HepG2 (cell line): ENCODE measurements around the gene RNF149. TPM values are rescaled to one million over a fixed set of nuclear protein-coding genes. Genes with fewer than 3 reads are reported as not detected.

Experiments used
- ATAC-seq: fragments of 200-7000 bp; cut with Tn5 transposase; 3 replicates; pipeline ENCODE4 v1.9.1; 2020; ENCODE audit warnings: mild to moderate bottlenecking, moderate library complexity
- BruUV-seq: library from RNA; stranded (reverse); fragments of 400-500 nt; replicated peaks from 2 replicates; lab custom pipeline; 2021; lab: Mats Ljungman, UMichigan
- CTCF ChIA-PET: fragments of 300-600 bp; formaldehyde crosslinking; extraction: SDS; loops from one replicate; lab custom pipeline; 2021; ENCODE audit warnings: low total read pairs, inconsistent platforms, low intra/inter-chr PET ratio; lab: Yijun Ruan, JAX
- POLR2A ChIA-PET: fragments of 350-600 bp; sonication (Branson Sonifier 250); formaldehyde crosslinking; loops from one replicate; lab custom pipeline; 2020; ENCODE audit warnings: antibody characterized with exemption, inconsistent platforms; lab: Yijun Ruan, JAX
- DNase-seq: peaks from one replicate; pipeline ENCODE4 v3.0.0-alpha.2; 2015; ENCODE audit warnings: low spot score
- FAIRE-seq: peaks from 3 replicates; lab custom pipeline; 2011; peaks lifted over from hg19 to GRCh38; lab: Jason Lieb, UNC
- H2AFZ ChIP-seq: one replicate; pipeline ENCODE4 v1.6.1; 2011; ENCODE audit warnings: low read length, inconsistent platforms
- H3K27ac ChIP-seq: fragments of 300-600 bp; 3 replicates; pipeline ENCODE4 v1.8.0; 2011; ENCODE audit warnings: mixed run types, mild to moderate bottlenecking, mixed read lengths, low read length, inconsistent platforms; ENCODE audit not compliant: insufficient read depth; ENCODE audit errors: extremely low read length
- H3K27me3 ChIP-seq, 2 experiments: fragments of 200-600 bp in 1 of 2; 2 replicates in 1 of 2; 3 replicates in 1 of 2; pipeline versions ENCODE4 v1.6.0 to v1.8.0; 2011; ENCODE audit warnings: low read length in 2 of 2, mild to moderate bottlenecking in 2 of 2, moderate library complexity in 2 of 2, inconsistent platforms in 1 of 2; ENCODE audit not compliant: insufficient read depth in 2 of 2, control insufficient read depth in 1 of 2
- H3K36me3 ChIP-seq, 2 experiments: fragments of 200-600 bp in 1 of 2; replicated peaks in 1 of 2; 2 replicates in 1 of 2; 3 replicates in 1 of 2; pipeline versions ENCODE4 v1.5.1 to v1.8.0; 2011; ENCODE audit warnings: low read length in 2 of 2, inconsistent platforms in 1 of 2; ENCODE audit not compliant: insufficient read depth in 2 of 2, control insufficient read depth in 1 of 2
- H3K4me1 ChIP-seq: 2 replicates; pipeline ENCODE4 v1.5.1; 2012; ENCODE audit warnings: low read length, inconsistent platforms; ENCODE audit not compliant: insufficient read depth
- H3K4me2 ChIP-seq: 2 replicates; pipeline ENCODE4 v1.6.0; 2011; ENCODE audit warnings: low read depth, low read length, inconsistent platforms
- H3K4me3 ChIP-seq, 3 experiments: fragments of 200-600 bp in 1 of 3; sonication (generic), shearing (Covaris generic) in 1 of 3; replicated peaks in 1 of 3; 2 replicates each; pipeline ENCODE4 v1.5.1; 2011 to 2016; ENCODE audit warnings: low read length in 3 of 3, inconsistent platforms in 2 of 3, low read depth in 2 of 3, mild to moderate bottlenecking in 2 of 3, control low read depth in 1 of 3, mixed read lengths in 1 of 3; ENCODE audit not compliant: insufficient read depth in 1 of 3
- H3K79me2 ChIP-seq: one replicate; pipeline ENCODE4 v1.6.1; 2011; ENCODE audit warnings: low read length, inconsistent platforms; ENCODE audit not compliant: insufficient read depth
- H3K9ac ChIP-seq: 2 replicates; pipeline ENCODE4 v1.6.0; 2011; ENCODE audit warnings: mild to moderate bottlenecking, low read depth, low read length, inconsistent platforms; ENCODE audit not compliant: insufficient read depth
- H3K9me3 ChIP-seq: 2 replicates; pipeline ENCODE4 v1.5.1; 2012; ENCODE audit warnings: mild to moderate bottlenecking, low read length
- H4K20me1 ChIP-seq: 2 replicates; pipeline ENCODE4 v1.6.0; 2011; ENCODE audit warnings: inconsistent platforms, mild to moderate bottlenecking, low read length, moderate library complexity; ENCODE audit not compliant: insufficient read depth
- CEBPB ChIP-seq: IDR thresholded peaks from 2 replicates; pipeline ENCODE4 v1.6.1; 2011; ENCODE audit warnings: low read depth, low read length, improper control_type of control experiment, borderline replicate concordance
- FOXA1 ChIP-seq, 2 experiments: fragments of 450-650 bp in 1 of 2; sonication (generic) in 1 of 2; formaldehyde crosslinking in 1 of 2; IDR thresholded peaks; 2 replicates each; pipeline versions ENCODE4 v1.4.0 to v1.6.1; 2016 to 2020; ENCODE audit warnings: missing genetic modification reagents in 1 of 2
- NFYC ChIP-seq: IDR thresholded peaks from 2 replicates; pipeline ENCODE4 v1.6.1; 2016; ENCODE audit warnings: missing genetic modification reagents, missing compliant biosample characterization
- ZFX ChIP-seq: sonication (generic); formaldehyde crosslinking; IDR thresholded peaks from 2 replicates; pipeline ENCODE4 v1.4.0; 2020; ENCODE audit warnings: mild to moderate bottlenecking, low read depth, missing genetic modification reagents, moderate library complexity
- ZNF24 ChIP-seq: fragments of 450-650 bp; IDR thresholded peaks from 2 replicates; pipeline ENCODE4 v1.6.1; 2017; ENCODE audit warnings: antibody characterized with exemption, mild to moderate bottlenecking
- ZNF292 ChIP-seq: sonication (generic); formaldehyde crosslinking; IDR thresholded peaks from 2 replicates; pipeline ENCODE4 v1.8.1; 2022; ENCODE audit warnings: mild to moderate bottlenecking, low read depth, missing genetic modification reagents, borderline replicate concordance
- ZSCAN21 ChIP-seq: sonication (generic); formaldehyde crosslinking; IDR thresholded peaks from 2 replicates; pipeline ENCODE4 v1.8.0; 2022; ENCODE audit warnings: mild to moderate bottlenecking, missing genetic modification reagents, moderate library complexity, borderline replicate concordance
- WGBS: methylation state at CpG from one replicate; pipeline ENCODE4 v1.1.6; 2017; ENCODE audit warnings: low lambda C conversion rate; 5-methylcytosine and 5-hydroxymethylcytosine counted together
- in situ Hi-C: cut with HindIII; loops from 2 replicates; pipeline ENCODE4 v1.10.0; 2017; ENCODE audit warnings: low pct_unique_long_range_greater_than_20kb; ENCODE audit not compliant: extremely low pct_ligation_motif_present
- intact Hi-C: fragments of 100-400 bp; cut with micrococcal nuclease; formaldehyde crosslinking; loops from one replicate; pipeline ENCODE4 v1.10.0; 2022; ENCODE audit not compliant: unreplicated experiment
- polyA plus RNA-seq, 8 experiments: library from polyadenylated mRNA; depleted of rRNA in 3 of 8; stranded (reverse) in 7 of 8; unstranded in 1 of 8; fragments of >200 nt; fragmentation: Illumina TruSeq in 4 of 8; extraction: Trizol in 4 of 8; gene quantifications; 2 replicates each; pipeline versions ENCODE4 v1.2.1 to v1.2.3, GENCODE V29; 2011 to 2016; ENCODE audit warnings: low read depth in 4 of 8, missing spikeins in 1 of 8, mixed read lengths in 1 of 8; ENCODE audit not compliant: insufficient read depth in 1 of 8
- total RNA-seq, 5 experiments: library from RNA; depleted of rRNA; stranded (reverse); fragments of >200 nt; fragmentation: Illumina TruSeq; extraction: Trizol; gene quantifications; 2 replicates each; pipeline ENCODE4 v1.2.3, GENCODE V29; 2016; ENCODE audit warnings: low read depth in 1 of 5

RNF149 gene
- total and polyA plus RNA-seq, 2 of the 13 experiments (the other 11 are each of a cell fraction or from before 2014, with no cell fraction given): 87.6 to 109 TPM

DNA sequence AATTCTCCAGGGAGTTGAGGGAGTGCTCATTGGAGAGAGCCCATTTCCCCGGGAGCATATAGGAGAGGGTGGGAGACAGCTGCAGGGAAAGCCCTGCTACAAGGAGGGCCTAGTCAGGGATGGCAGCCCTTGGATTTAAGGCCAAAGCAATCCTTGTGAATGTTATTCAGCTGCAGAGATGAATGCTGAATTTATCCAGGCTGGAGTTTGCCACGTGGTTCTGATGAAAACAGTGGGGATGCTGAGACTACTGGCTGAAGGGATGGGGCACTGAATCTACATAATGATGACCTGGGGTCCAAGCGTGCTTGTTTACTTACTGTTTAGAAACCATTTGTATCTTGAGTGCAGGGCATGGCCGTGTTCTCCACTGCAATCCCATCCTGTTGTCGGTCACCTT is 35.6 kb upstream of the RNF149 start:
- in situ Hi-C loops (loop anchor here (5.0 kb wide), 1 partner anchor 43 kb away; the partner anchor contains the start of gene CREG2), intact Hi-C loops (loop anchor here (5.0 to 10.0 kb wide), 3 partner anchors 37 to 481 kb away; partner anchors contain the start of gene RNF149)
- no peak overlapping the region for H3K9ac ChIP-seq
- H3K36me3 ChIP-seq: no peaks in the 10 kb centered on the region
- 0 out of 6 replicates have a peak overlapping the region, but pooled peaks of 1 of the 3 experiments have one; percentile 7 for H3K4me3 ChIP-seq
- H4K20me1 ChIP-seq: no peaks in the 10 kb centered on the region
- H3K9me3 ChIP-seq: no peaks in the 10 kb centered on the region
- TF ChIP-seq ZFX (CRISPR knock-in tag): peak; percentile 29; the same call in 1 of the 2 replicates
- TF ChIP-seq NFYC (CRISPR knock-in tag): no peak
- no peak for TF ChIP-seq FOXA1 (IDR thresholded peaks at IDR 0.05)
- peak; percentile 51; the same call in 1 of the 2 replicates for TF ChIP-seq FOXA1 (CRISPR knock-in tag; IDR thresholded peaks at IDR 0.05)
- TF ChIP-seq, all 625 proteins: peak for 2
- ChIA-PET CTCF (no interaction called here), POLR2A (no interaction called here)
- Histone ChIP-seq H2AFZ (no peak overlapping the region), H3K27me3 (no peaks in the 10 kb centered on the region), H3K4me2 (0 out of 2 replicates have a peak overlapping the region, but pooled peaks have one; percentile 15), H3K4me1 (peaks cover 57% of the 10 kb centered on the region), H3K27ac (no peak overlapping the region), H3K79me2 (no peaks in the 10 kb centered on the region)
- DNase-seq (no peak), ATAC-seq (peak; percentile 20), FAIRE-seq (no peak)
- no TSS peak for BruUV-seq
- WGBS: 28% methylated on average over 5 of the region's 5 CpGs

DNA sequence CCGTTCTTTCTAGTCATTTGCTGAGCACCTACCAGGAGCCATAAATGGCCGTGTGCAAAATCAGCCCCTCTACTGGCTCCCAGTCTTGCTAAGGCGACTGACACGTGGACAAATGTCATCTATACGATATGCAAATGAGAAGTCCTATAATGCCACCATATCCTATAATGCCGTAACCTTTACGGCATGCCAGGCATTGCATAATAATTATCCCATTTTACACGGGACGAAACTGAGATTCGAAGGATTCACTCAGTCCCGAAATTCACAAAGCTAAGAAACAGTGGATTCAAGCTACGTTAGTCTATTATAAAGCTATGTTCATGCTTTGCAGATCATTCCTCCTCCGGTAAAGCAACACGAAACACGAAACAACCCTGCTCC is 34.1 kb upstream of the RNF149 start:
- H3K79me2 ChIP-seq: no peaks in the 10 kb centered on the region
- H3K9me3 ChIP-seq: no peaks in the 10 kb centered on the region
- H3K4me2 ChIP-seq: peak overlapping the region; percentile 69
- no peaks in the 10 kb centered on the region for H4K20me1 ChIP-seq
- no peak for DNase-seq
- POLR2A ChIA-PET: interaction anchor here (1.1 to 1.3 kb wide), 2 partner anchors 12 to 34 kb away, joined by 4 to 8 read pairs; partner anchors contain the start of gene RNF149
- peaks cover 50% of the 10 kb centered on the region for H3K4me1 ChIP-seq
- CTCF ChIA-PET: interaction anchor here (1.8 kb wide), 1 partner anchor 45 kb away, joined by 10 read pairs; the partner anchor contains the start of gene CREG2
- ATAC-seq: no peak
- no peak overlapping the region for H2AFZ ChIP-seq
- H3K4me3 ChIP-seq: peak overlapping the region in 1 of 3 experiments; percentile 41; a peak in 1 of 6 replicates
- no TSS peak for BruUV-seq
- no peaks in the 10 kb centered on the region for H3K36me3 ChIP-seq
- H3K27me3 ChIP-seq: no peaks in the 10 kb centered on the region
- H3K9ac ChIP-seq: no peak overlapping the region
- in situ Hi-C loops: loop anchor here (5.0 kb wide), 1 partner anchor 45 kb away; the partner anchor contains the start of gene CREG2
- no peak overlapping the region for H3K27ac ChIP-seq
- TF ChIP-seq ZNF24 (no peak), CEBPB (peak; percentile 64; the same call in 1 of the 2 replicates), ZSCAN21 (no peak), ZNF292 (CRISPR knock-in tag) (0 out of 2 replicates have a peak, but pooled peaks have one; percentile 12)
- 57% methylated on average over 15 of the region's 15 CpGs for WGBS
- FAIRE-seq: no peak
- intact Hi-C loops: loop anchor here (1.0 to 10.0 kb wide), 4 partner anchors 35 to 482 kb away; partner anchors contain the start of genes CREG2 and RNF149
